H1 (cell line): ENCODE data around the gene CDH8. TPM values are rescaled to one million over a fixed set of nuclear protein-coding genes. Genes with fewer than 3 reads are reported as not detected.

Experiments
- CTCF ChIA-PET: fragments of 300-600 bp; sonication (Branson Sonifier 250); formaldehyde crosslinking; loops from one replicate; lab custom pipeline; 2021; ENCODE audit not compliant: partially characterized antibody; lab: Charles Lee
- POLR2A ChIA-PET: fragments of 300-600 bp; sonication (Branson Sonifier 250); formaldehyde crosslinking; loops from one replicate; lab custom pipeline; 2021; ENCODE audit warnings: inconsistent platforms; ENCODE audit not compliant: partially characterized antibody; lab: Charles Lee
- DNase-seq, 2 experiments: peaks; one replicate each; pipeline versions ENCODE4 v3.0.0 to v3.0.0-alpha.2; 2010 to 2022; ENCODE audit warnings: low spot score in 2 of 2, low read depth in 1 of 2, mixed read lengths in 1 of 2
- FAIRE-seq: peaks from 2 replicates; lab custom pipeline; 2011; peaks lifted over from hg19 to GRCh38; lab: Jason Lieb, UNC
- H2AFZ ChIP-seq: 2 replicates; pipeline ENCODE4 v1.8.1; 2012; ENCODE audit warnings: low read length, inconsistent platforms
- H2AK5ac ChIP-seq: 2 replicates; pipeline ENCODE4 v1.6.1; 2013; ENCODE audit warnings: low read depth, low read length
- H2BK120ac ChIP-seq: replicated peaks from 2 replicates; pipeline ENCODE3; 2013; ENCODE audit warnings: low read depth, low read length, inconsistent platforms
- H2BK12ac ChIP-seq: 2 replicates; pipeline ENCODE4 v1.6.1; 2013; ENCODE audit warnings: low read depth, low read length
- H2BK15ac ChIP-seq: 2 replicates; pipeline ENCODE4 v1.6.1; 2013; ENCODE audit warnings: low read length
- H2BK20ac ChIP-seq: 2 replicates; pipeline ENCODE4 v1.6.1; 2013; ENCODE audit warnings: low read length
- H2BK5ac ChIP-seq: 2 replicates; pipeline ENCODE4 v1.6.1; 2013; ENCODE audit warnings: low read depth, low read length
- H3K14ac ChIP-seq: 2 replicates; pipeline ENCODE4 v1.6.1; 2013; ENCODE audit warnings: inconsistent platforms; ENCODE audit not compliant: insufficient read length
- H3K18ac ChIP-seq: 2 replicates; pipeline ENCODE4 v1.6.1; 2013; ENCODE audit warnings: low read length; ENCODE audit errors: extremely low read depth
- H3K23ac ChIP-seq: 2 replicates; pipeline ENCODE4 v1.6.1; 2013; ENCODE audit warnings: inconsistent platforms; ENCODE audit not compliant: insufficient read length
- H3K23me2 ChIP-seq: 2 replicates; pipeline ENCODE4 v1.6.1; 2013; ENCODE audit warnings: low read depth, low read length
- H3K27ac ChIP-seq: 2 replicates; pipeline ENCODE4 v1.6.1; 2011; ENCODE audit warnings: low read depth, low read length, inconsistent platforms
- H3K27me3 ChIP-seq, 4 experiments: replicated peaks in 1 of 4; 1 replicate in 1 of 4; 2 replicates in 3 of 4; pipeline versions ENCODE4 v1.6.1 to v1.8.1; 2011 to 2013; ENCODE audit warnings: low read length in 3 of 4, mild to moderate bottlenecking in 3 of 4, inconsistent platforms in 2 of 4, mixed read lengths in 2 of 4, moderate library complexity in 1 of 4; ENCODE audit not compliant: control insufficient read depth in 3 of 4, insufficient read depth in 3 of 4; ENCODE audit errors: extremely low read depth in 1 of 4
- H3K36me3 ChIP-seq, 4 experiments: 2 replicates each; pipeline versions ENCODE4 v1.6.1 to v1.8.1; 2011 to 2013; ENCODE audit warnings: mild to moderate bottlenecking in 4 of 4, low read length in 3 of 4, moderate library complexity in 2 of 4, control low read depth in 1 of 4, inconsistent platforms in 1 of 4; ENCODE audit not compliant: insufficient read depth in 4 of 4, control insufficient read depth in 2 of 4
- H3K4ac ChIP-seq: replicated peaks from 2 replicates; pipeline ENCODE3; 2013; ENCODE audit warnings: low read length, low read depth, mixed read lengths, inconsistent platforms; ENCODE audit not compliant: insufficient read length
- H3K4me1 ChIP-seq, 4 experiments: replicated peaks in 1 of 4; 1 replicate in 1 of 4; 2 replicates in 3 of 4; pipeline versions ENCODE4 v1.6.1 to v1.8.1; 2011 to 2013; ENCODE audit warnings: low read length in 3 of 4, inconsistent platforms in 2 of 4, mixed read lengths in 1 of 4; ENCODE audit not compliant: insufficient read depth in 4 of 4, control insufficient read depth in 3 of 4
- H3K4me2 ChIP-seq, 2 experiments: 2 replicates each; pipeline versions ENCODE4 v1.6.1 to v1.8.1; 2011 to 2013; ENCODE audit warnings: low read depth in 2 of 2, low read length in 2 of 2, control low read depth in 1 of 2, inconsistent platforms in 1 of 2, mild to moderate bottlenecking in 1 of 2; ENCODE audit not compliant: insufficient read depth in 1 of 2
- H3K4me3 ChIP-seq, 4 experiments: fragments of 200-600, 300-600 bp in 1 of 4; sonication (generic), shearing (Covaris generic), sonication (Bioruptor Twin) in 1 of 4; 2 replicates each; pipeline versions ENCODE4 v1.5.1 to v1.8.1; 2011 to 2016; ENCODE audit warnings: low read length in 4 of 4, low read depth in 3 of 4, control low read depth in 2 of 4, inconsistent platforms in 2 of 4, mild to moderate bottlenecking in 2 of 4, mixed read lengths in 1 of 4, moderate library complexity in 1 of 4; ENCODE audit not compliant: insufficient read depth in 2 of 4; ENCODE audit errors: extremely low read depth in 1 of 4
- H3K56ac ChIP-seq: replicated peaks from 2 replicates; pipeline ENCODE3; 2013; ENCODE audit warnings: low read depth, mild to moderate bottlenecking, mixed read lengths, low read length, inconsistent platforms; ENCODE audit not compliant: insufficient read length
- H3K79me1 ChIP-seq: 2 replicates; pipeline ENCODE4 v1.6.1; 2013; ENCODE audit warnings: low read depth, low read length, control low read depth
- H3K79me2 ChIP-seq, 2 experiments: 2 replicates each; pipeline versions ENCODE4 v1.6.1 to v1.8.1; 2012 to 2013; ENCODE audit warnings: low read length in 2 of 2, mild to moderate bottlenecking in 2 of 2, inconsistent platforms in 1 of 2; ENCODE audit not compliant: insufficient read depth in 2 of 2, control insufficient read depth in 1 of 2
- H3K9ac ChIP-seq, 4 experiments: replicated peaks in 1 of 4; 1 replicate in 1 of 4; 2 replicates in 3 of 4; pipeline versions ENCODE4 v1.6.1 to v1.8.1; 2011 to 2013; ENCODE audit warnings: low read depth in 3 of 4, low read length in 3 of 4, control low read depth in 2 of 4, mild to moderate bottlenecking in 2 of 4, moderate library complexity in 2 of 4, inconsistent platforms in 1 of 4; ENCODE audit errors: extremely low read depth in 1 of 4
- H3K9me3 ChIP-seq, 2 experiments: 2 replicates each; pipeline versions ENCODE4 v1.6.1 to v1.8.1; 2012 to 2013; ENCODE audit warnings: mild to moderate bottlenecking in 2 of 2, moderate library complexity in 2 of 2, control low read depth in 1 of 2, inconsistent platforms in 1 of 2, low read depth in 1 of 2, low read length in 1 of 2, mixed read lengths in 1 of 2; ENCODE audit not compliant: insufficient read depth in 2 of 2
- H4K20me1 ChIP-seq, 2 experiments: replicated peaks in 1 of 2; 2 replicates each; pipeline versions ENCODE3 to v1.8.1; 2011 to 2013; ENCODE audit warnings: inconsistent platforms in 2 of 2, low read length in 2 of 2, mild to moderate bottlenecking in 1 of 2; ENCODE audit not compliant: insufficient read depth in 2 of 2, control insufficient read depth in 1 of 2
- H4K5ac ChIP-seq: 2 replicates; pipeline ENCODE4 v1.6.1; 2013; ENCODE audit warnings: low read length, low read depth, mixed read lengths, inconsistent platforms; ENCODE audit not compliant: insufficient read length
- H4K8ac ChIP-seq: 2 replicates; pipeline ENCODE4 v1.8.0; 2013; ENCODE audit warnings: mild to moderate bottlenecking, moderate library complexity, low read length, inconsistent platforms; ENCODE audit not compliant: insufficient read depth; ENCODE audit errors: extremely low read depth
- H4K91ac ChIP-seq: replicated peaks from 2 replicates; pipeline ENCODE3; 2013; ENCODE audit warnings: low read length, mixed read lengths, inconsistent platforms; ENCODE audit not compliant: insufficient read length
- BACH1 ChIP-seq: IDR thresholded peaks from 2 replicates; pipeline ENCODE4 v1.6.1; 2012; ENCODE audit warnings: low read length, improper control_type of control experiment
- CREB1 ChIP-seq: IDR thresholded peaks from 2 replicates; pipeline ENCODE4 v1.6.1; 2012; ENCODE audit warnings: inconsistent platforms
- NANOG ChIP-seq: IDR thresholded peaks from 2 replicates; pipeline ENCODE4 v1.6.1; 2011; ENCODE audit warnings: low read length, low read depth, mild to moderate bottlenecking, inconsistent platforms; ENCODE audit not compliant: insufficient read depth, poor library complexity, severe bottlenecking
- PHF8 ChIP-seq: fragments of 200-600 bp; sonication (generic); conservative IDR thresholded peaks from 2 replicates; pipeline ENCODE4 v1.7.1; 2012; ENCODE audit warnings: low read depth, mild to moderate bottlenecking, inconsistent platforms, low read length, moderate library complexity
- RFX5 ChIP-seq: IDR thresholded peaks from 2 replicates; pipeline ENCODE4 v1.6.1; 2011; ENCODE audit warnings: low read depth, low read length, improper control_type of control experiment, borderline replicate concordance
- polyA plus RNA-seq, 7 experiments: library from polyadenylated mRNA; depleted of rRNA in 3 of 7; stranded (reverse) in 5 of 7; unstranded in 2 of 7; fragments of >200 nt in 5 of 7; fragments of 200-250 nt in 2 of 7; gene quantifications; 1 replicate in 5 of 7; 2 replicates in 1 of 7; 4 replicates in 1 of 7; pipeline versions ENCODE4 v1.2.1 to v1.2.3, GENCODE V29; 2011 to 2013; ENCODE audit warnings: missing spikeins in 2 of 7, mixed read lengths in 2 of 7
- total RNA-seq: library from RNA; stranded (reverse); fragmentation: NEBNext Ultra II Directional; extraction: Animal tissue kit (Norgen Biotek cat#: 25700); gene quantifications from 2 replicates; pipeline ENCODE4 v1.2.1, GENCODE V29; 2021

Gene CDH8
- total and polyA plus RNA-seq, 2 of the 8 experiments (the other 6 are each of a cell fraction or from before 2014, with no cell fraction given) = 7.7 to 8.4 TPM

GRCh38 chr16:61812251-61812650 is 224.0 kb downstream of the CDH8 start:
- H3K9ac ChIP-seq = no peak overlapping the region
- H3K36me3 ChIP-seq = 0 out of 8 replicates have a peak, but pooled peaks cover 0 to 2% (median 0%) of the 10 kb centered on the region in 4 experiments
- no peak overlapping the region for H2BK15ac ChIP-seq
- ChIA-PET CTCF (interaction anchor here (0.6 to 1.0 kb wide), 3 partner anchors 197 to 379 kb away, joined by 3 to 4 read pairs (median 4); no protein-coding TSS in a partner anchor), POLR2A (no interaction called here)
- no peak overlapping the region for H2BK20ac ChIP-seq
- H4K91ac ChIP-seq = no peak overlapping the region
- no peak overlapping the region for H2BK120ac ChIP-seq
- no peaks in the 10 kb centered on the region for H3K79me2 ChIP-seq
- H2BK5ac ChIP-seq = no peak overlapping the region
- H2AFZ ChIP-seq = no peak overlapping the region
- H3K18ac ChIP-seq = no peak overlapping the region
- H4K8ac ChIP-seq = no peak overlapping the region
- no peaks in the 10 kb centered on the region for H3K23me2 ChIP-seq
- H3K4me2 ChIP-seq = no peak overlapping the region
- H3K27me3 ChIP-seq = no peaks in the 10 kb centered on the region
- FAIRE-seq (peak; percentile 63), DNase-seq (peak in 1 of 2 experiments; percentile 15)
- no peaks in the 10 kb centered on the region for H3K9me3 ChIP-seq
- H2BK12ac ChIP-seq = no peak overlapping the region
- no peak overlapping the region for H3K56ac ChIP-seq
- H3K4ac ChIP-seq = no peak overlapping the region
- no peak overlapping the region for H4K5ac ChIP-seq
- no peak overlapping the region for H3K23ac ChIP-seq
- no peak overlapping the region for H3K27ac ChIP-seq
- H4K20me1 ChIP-seq = no peaks in the 10 kb centered on the region
- H3K4me1 ChIP-seq = peaks cover 0 to 6% (median under 1%) of the 10 kb centered on the region in 4 experiments; a peak in 2 of 7 replicates
- no peaks in the 10 kb centered on the region for H3K79me1 ChIP-seq
- H3K4me3 ChIP-seq = no peak overlapping the region
- no peak overlapping the region for H2AK5ac ChIP-seq
- H3K14ac ChIP-seq = no peak overlapping the region
- TF ChIP-seq NANOG = peak; percentile 80
- no peak for TF ChIP-seq PHF8
- TF ChIP-seq CREB1 = no peak
- TF ChIP-seq BACH1 = no peak
- no peak for TF ChIP-seq RFX5
- TF ChIP-seq, all 59 proteins: peak for 1
